SU-DHL-6 (cell line): ENCODE measurements around the gene IGSF11.

Source experiments
- CTCF ChIP-seq: fragments of 200-600 bp; sonication (generic); IDR thresholded peaks from one replicate; pipeline ENCODE4 v1.5.1; 2017; ENCODE audit warnings: antibody characterized with exemption, mild to moderate bottlenecking, low read length, moderate library complexity; ENCODE audit not compliant: insufficient read depth, poor library complexity, severe bottlenecking
- EZH2phosphoT487 ChIP-seq: fragments of 200-600 bp; sonication (generic), shearing (Covaris generic); conservative IDR thresholded peaks from 2 replicates; pipeline ENCODE4 v1.6.1; 2018; ENCODE audit warnings: mild to moderate bottlenecking, antibody characterized with exemption, low read length, moderate library complexity, mixed read lengths

- TF ChIP-seq CTCF (no peak), EZH2phosphoT487 (no peak)
These were observed 88.8 kb downstream of the IGSF11 start for GRCh38 chr3:118945834-118946233.
